Rectal smooth muscle tissue (tissue), 1 donor: ENCODE measurements around the gene VIPR2.

ENCODE experiments used
- H3K27ac ChIP-seq: one replicate; pipeline ENCODE4 v1.7.0; 2013; ENCODE audit warnings: low read depth, low read length, inconsistent platforms
- H3K27me3 ChIP-seq: one replicate; pipeline ENCODE4 v1.7.0; 2013; ENCODE audit warnings: low read length; ENCODE audit not compliant: control insufficient read depth, insufficient read depth
- H3K36me3 ChIP-seq: one replicate; pipeline ENCODE4 v1.7.0; 2013; ENCODE audit warnings: low read length; ENCODE audit not compliant: control insufficient read depth, insufficient read depth
- H3K4me1 ChIP-seq: one replicate; pipeline ENCODE4 v1.7.0; 2013; ENCODE audit warnings: low read length; ENCODE audit not compliant: control insufficient read depth, insufficient read depth
- H3K4me3 ChIP-seq: one replicate; pipeline ENCODE4 v1.7.0; 2013; ENCODE audit warnings: low read length
- H3K9ac ChIP-seq: one replicate; pipeline ENCODE4 v1.7.0; 2013; ENCODE audit warnings: low read length

Gene VIPR2

GRCh38 chr7:159027789-159028507 lies 116.7 kb downstream of the VIPR2 start:
- Histone ChIP-seq H3K27ac (no peak overlapping the region), H3K27me3 (peaks cover 8% of the 10 kb centered on the region), H3K4me1 (no peaks in the 10 kb centered on the region), H3K9ac (no peak overlapping the region), H3K36me3 (no peaks in the 10 kb centered on the region), H3K4me3 (no peak overlapping the region)

GRCh38 chr7:159027056-159027788 lies 117.4 kb downstream of the VIPR2 start:
- no peaks in the 10 kb centered on the region for H3K4me1 ChIP-seq
- no peak overlapping the region for H3K9ac ChIP-seq
- H3K27ac ChIP-seq: no peak overlapping the region
- peaks cover 8% of the 10 kb centered on the region for H3K27me3 ChIP-seq
- no peak overlapping the region for H3K4me3 ChIP-seq
- no peaks in the 10 kb centered on the region for H3K36me3 ChIP-seq

- Histone ChIP-seq H3K27me3 (peaks cover 8% of the 10 kb centered on the region), H3K9ac (no peak overlapping the region), H3K36me3 (no peaks in the 10 kb centered on the region), H3K4me3 (no peak overlapping the region), H3K27ac (no peak overlapping the region), H3K4me1 (no peaks in the 10 kb centered on the region)
Measured at GRCh38 chr7:159026271-159027055, 118.2 kb downstream of the VIPR2 start.

GRCh38 chr7:159025161-159025779 lies 119.4 kb downstream of the VIPR2 start:
- peaks cover 8% of the 10 kb centered on the region for H3K27me3 ChIP-seq
- no peak overlapping the region for H3K9ac ChIP-seq
- no peaks in the 10 kb centered on the region for H3K36me3 ChIP-seq
- H3K4me3 ChIP-seq: no peak overlapping the region
- no peaks in the 10 kb centered on the region for H3K4me1 ChIP-seq
- no peak overlapping the region for H3K27ac ChIP-seq

- Histone ChIP-seq H3K27ac (no peak overlapping the region), H3K4me3 (no peak overlapping the region), H3K9ac (no peak overlapping the region), H3K27me3 (peaks cover 8% of the 10 kb centered on the region), H3K4me1 (no peaks in the 10 kb centered on the region), H3K36me3 (no peaks in the 10 kb centered on the region)
Measured at GRCh38 chr7:159024280-159024951, 120.3 kb downstream of the VIPR2 start.

- no peaks in the 10 kb centered on the region for H3K36me3 ChIP-seq
- H3K4me3 ChIP-seq: no peak overlapping the region
- H3K4me1 ChIP-seq: no peaks in the 10 kb centered on the region
- no peak overlapping the region for H3K9ac ChIP-seq
- H3K27me3 ChIP-seq: peaks cover 8% of the 10 kb centered on the region
- H3K27ac ChIP-seq: no peak overlapping the region
Measured at GRCh38 chr7:159023746-159024145, 120.9 kb downstream of the VIPR2 start.

- Histone ChIP-seq H3K4me3 (no peak overlapping the region), H3K4me1 (no peaks in the 10 kb centered on the region), H3K9ac (no peak overlapping the region), H3K27me3 (peaks cover 5% of the 10 kb centered on the region), H3K27ac (no peak overlapping the region), H3K36me3 (no peaks in the 10 kb centered on the region)
Measured at GRCh38 chr7:159023206-159023605, 121.5 kb downstream of the VIPR2 start.

- Histone ChIP-seq H3K4me3 (no peak overlapping the region), H3K36me3 (no peaks in the 10 kb centered on the region), H3K27me3 (peaks cover 4% of the 10 kb centered on the region), H3K9ac (no peak overlapping the region), H3K27ac (no peak overlapping the region), H3K4me1 (no peaks in the 10 kb centered on the region)
Measured at GRCh38 chr7:159022238-159022993, 122.3 kb downstream of the VIPR2 start.

GRCh38 chr7:159020987-159021386 lies 123.7 kb downstream of the VIPR2 start:
- Histone ChIP-seq H3K9ac (no peak overlapping the region), H3K4me3 (no peak overlapping the region), H3K27me3 (no peaks in the 10 kb centered on the region), H3K36me3 (no peaks in the 10 kb centered on the region), H3K27ac (no peak overlapping the region), H3K4me1 (no peaks in the 10 kb centered on the region)

- Histone ChIP-seq H3K4me3 (no peak overlapping the region), H3K4me1 (peaks cover 7% of the 10 kb centered on the region), H3K27me3 (no peaks in the 10 kb centered on the region), H3K27ac (no peak overlapping the region), H3K9ac (no peak overlapping the region), H3K36me3 (no peaks in the 10 kb centered on the region)
Measured at GRCh38 chr7:159019111-159019510, 125.6 kb downstream of the VIPR2 start.

- Histone ChIP-seq H3K27me3 (no peaks in the 10 kb centered on the region), H3K36me3 (no peaks in the 10 kb centered on the region), H3K4me3 (no peak overlapping the region), H3K27ac (no peak overlapping the region), H3K9ac (no peak overlapping the region), H3K4me1 (peaks cover 11% of the 10 kb centered on the region)
Measured at GRCh38 chr7:159017741-159018140, 126.9 kb downstream of the VIPR2 start.
